ENCODE data around the gene RDH5.

Gene RDH5

GRCh38 chr12:55713721-55714120 is 6.5 kb upstream of the RDH5 start:
- DNase-seq = no peak

- no peak for DNase-seq
Measured at GRCh38 chr12:55715169-55715764, 4.9 kb upstream of the RDH5 start.

GRCh38 chr12:55715833-55716581 is 4.2 kb upstream of the RDH5 start, which contains the start of gene BLOC1S1:
BLOC1S1 (plus strand) TSS chr12:55716046; CDS start chr12:55716052, 6 bp downstream.
- peak; percentile 89 for DNase-seq

GRCh38 chr12:55716582-55716957 is 3.6 kb upstream of the RDH5 start:
- no peak for DNase-seq

GRCh38 chr12:55717011-55718007 is 2.9 kb upstream of the RDH5 start:
- DNase-seq = no peak

GRCh38 chr12:55718015-55718414 is 2.2 kb upstream of the RDH5 start:
- no peak for DNase-seq

GRCh38 chr12:55718624-55719275 is 1.4 kb upstream of the RDH5 start:
- DNase-seq = no peak

GRCh38 chr12:55719371-55719770 is 822 bp upstream of the RDH5 start:
- no peak for DNase-seq

GRCh38 chr12:55720894-55721444 is 776 bp downstream of the RDH5 start:
- no peak for DNase-seq

- DNase-seq = no peak
Measured at GRCh38 chr12:55721601-55722213, 1.5 kb downstream of the RDH5 start.

GRCh38 chr12:55722948-55723347 is 2.8 kb downstream of the RDH5 start:
- DNase-seq = no peak

- DNase-seq = no peak
Measured at GRCh38 chr12:55723516-55724225, 3.5 kb downstream of the RDH5 start.

GRCh38 chr12:55724226-55724939 is 4.2 kb downstream of the RDH5 start:
- DNase-seq = no peak

- DNase-seq = no peak
Measured at GRCh38 chr12:55724940-55725309, 4.7 kb downstream of the RDH5 start.

- no peak for DNase-seq
Measured at GRCh38 chr12:55725556-55725955, 5.4 kb downstream of the RDH5 start.

GRCh38 chr12:55726971-55727370 is 6.8 kb downstream of the RDH5 start:
- DNase-seq = no peak

- DNase-seq = no peak
Measured at GRCh38 chr12:55727643-55728185, 7.5 kb downstream of the RDH5 start.

- DNase-seq = peak; percentile 43
Measured at GRCh38 chr12:55728186-55728938, 8.2 kb downstream of the RDH5 start.

GRCh38 chr12:55728939-55729818 is 9.0 kb downstream of the RDH5 start, which contains the start of gene CD63:
CD63 (minus strand) TSS chr12:55729009; CDS start chr12:55728341, 668 bp downstream.
- DNase-seq = peak; percentile 82
